ENCODE results near the gene TBC1D22B. TPM values are rescaled to one million over a fixed set of nuclear protein-coding genes. Genes with fewer than 3 reads are reported as not detected.

Gene TBC1D22B
- total and polyA plus RNA-seq, 2 of the 13 experiments (the other 11 are each of a cell fraction or from before 2014, with no cell fraction given): 9.7 to 12.9 TPM

- TF ChIP-seq TFAP4 (IDR thresholded peaks at IDR 0.05; ENCODE audit: borderline replicate concordance, low read depth): no peak
- TF ChIP-seq ZNF331 (CRISPR knock-in tag; IDR thresholded peaks at IDR 0.05): peak; percentile 66
- peak; percentile 33; the same call in 1 of the 2 replicates for TF ChIP-seq ZNF615 (CRISPR knock-in tag; IDR thresholded peaks at IDR 0.05; ENCODE audit: borderline replicate concordance)
- TF ChIP-seq BHLHE40 (IDR thresholded peaks at IDR 0.05; ENCODE audit: low read length): no peak
- peak; percentile 68; the same call in 1 of the 2 replicates for TF ChIP-seq DR1 (CRISPR knock-in tag; IDR thresholded peaks at IDR 0.05)
- TF ChIP-seq SMARCE1 (IDR thresholded peaks at IDR 0.05; ENCODE audit: borderline replicate concordance): no peak
- no peak for TF ChIP-seq SSRP1 (CRISPR knock-in tag; IDR thresholded peaks at IDR 0.05)
- TF ChIP-seq, protein P1, sequence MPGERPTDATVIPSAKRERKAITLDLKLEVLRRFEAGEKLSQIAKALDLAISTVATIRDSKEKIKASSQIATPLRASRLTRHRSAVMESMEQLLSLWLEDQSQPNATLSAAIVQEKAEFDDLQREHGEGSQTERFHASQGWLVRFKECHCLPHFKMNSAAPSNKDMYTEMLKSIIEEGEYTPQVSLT (CRISPR knock-in tag; IDR thresholded peaks at IDR 0.05; ENCODE audit: borderline replicate concordance, low read depth): no peak
- TF ChIP-seq BORCS8-MEF2B (CRISPR knock-in tag; IDR thresholded peaks at IDR 0.05): no peak
- TF ChIP-seq ZNF224 (CRISPR knock-in tag; IDR thresholded peaks at IDR 0.05): 0 out of 2 replicates have a peak, but pooled peaks have one; percentile 71
- TF ChIP-seq ZSCAN5A (CRISPR knock-in tag; IDR thresholded peaks at IDR 0.05; ENCODE audit: borderline replicate concordance): no peak
- TF ChIP-seq ISX (CRISPR knock-in tag; conservative IDR thresholded peaks at IDR 0.05): no peak; the same call in 1 of the 2 replicates
- no peak for TF ChIP-seq ZHX2 (IDR thresholded peaks at IDR 0.05; ENCODE audit: low read depth)
- TF ChIP-seq ZHX2 (CRISPR knock-in tag; IDR thresholded peaks at IDR 0.05; ENCODE audit: borderline replicate concordance): peak; percentile 77; the same call in 1 of the 2 replicates
- TF ChIP-seq NFYC (CRISPR knock-in tag; IDR thresholded peaks at IDR 0.05): peak; percentile 59
- TF ChIP-seq ARID2 (CRISPR knock-in tag; IDR thresholded peaks at IDR 0.05; ENCODE audit: borderline replicate concordance): no peak
- no peak for TF ChIP-seq SP1 (IDR thresholded peaks at IDR 0.05)
- peak; percentile 47; the same call in 1 of the 2 replicates for TF ChIP-seq SP1 (CRISPR knock-in tag; IDR thresholded peaks at IDR 0.05)
- peak; percentile 73; the same call in 1 of the 2 replicates for TF ChIP-seq ZFP36L1 (CRISPR knock-in tag; IDR thresholded peaks at IDR 0.05)
- TF ChIP-seq ZNF839 (CRISPR knock-in tag; IDR thresholded peaks at IDR 0.05; ENCODE audit: borderline replicate concordance): no peak; the same call in 1 of the 2 replicates
- TF ChIP-seq CENPT (CRISPR knock-in tag; IDR thresholded peaks at IDR 0.05; ENCODE audit: low read depth): no peak
- TF ChIP-seq ZNF773 (CRISPR knock-in tag; IDR thresholded peaks at IDR 0.05; ENCODE audit: borderline replicate concordance): peak; percentile 75; the same call in 1 of the 2 replicates
- TF ChIP-seq PHF20 (CRISPR knock-in tag; IDR thresholded peaks at IDR 0.05): peak; percentile 74
Observed at GRCh38 chr6:37353761-37354525, 96.4 kb downstream of the TBC1D22B start, which contains the start of gene RNF8 (continued).

Data from HepG2 (cell line).